ENCODE measurements around the gene LILRA6.
"Not testable (repeated sequence)": the region's sequence is repeated elsewhere in the genome, so short reads cannot be mapped to it uniquely, and the experiment has no call there.

The LILRA6 gene

DNA sequence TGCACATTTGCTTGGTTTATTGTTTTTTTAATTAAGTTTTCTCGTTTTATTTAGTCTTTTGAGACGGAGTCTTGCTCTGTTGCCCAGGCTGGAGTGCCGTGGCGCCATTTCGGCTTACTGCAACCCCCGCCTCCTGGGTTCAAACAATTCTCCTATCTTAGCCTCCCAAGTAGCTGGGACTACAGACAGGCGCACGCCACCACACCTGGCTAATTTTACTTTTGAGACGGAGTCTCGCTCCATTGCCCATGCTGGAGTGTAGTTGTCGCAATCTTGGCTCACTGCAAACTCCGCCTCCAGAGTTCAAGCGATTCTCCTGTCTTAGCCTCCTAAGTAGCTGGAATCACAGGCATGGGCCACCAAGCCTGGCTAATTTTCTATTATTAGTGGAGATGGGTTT, 40.6 kb downstream of the LILRA6 start:
- peak; percentile 28 for DNase-seq (ENCODE audit: low read depth)
- H3K4me3 ChIP-seq (ENCODE audit: low read depth, low read length), result peak overlapping the region; percentile 66
- TF ChIP-seq, protein P1, sequence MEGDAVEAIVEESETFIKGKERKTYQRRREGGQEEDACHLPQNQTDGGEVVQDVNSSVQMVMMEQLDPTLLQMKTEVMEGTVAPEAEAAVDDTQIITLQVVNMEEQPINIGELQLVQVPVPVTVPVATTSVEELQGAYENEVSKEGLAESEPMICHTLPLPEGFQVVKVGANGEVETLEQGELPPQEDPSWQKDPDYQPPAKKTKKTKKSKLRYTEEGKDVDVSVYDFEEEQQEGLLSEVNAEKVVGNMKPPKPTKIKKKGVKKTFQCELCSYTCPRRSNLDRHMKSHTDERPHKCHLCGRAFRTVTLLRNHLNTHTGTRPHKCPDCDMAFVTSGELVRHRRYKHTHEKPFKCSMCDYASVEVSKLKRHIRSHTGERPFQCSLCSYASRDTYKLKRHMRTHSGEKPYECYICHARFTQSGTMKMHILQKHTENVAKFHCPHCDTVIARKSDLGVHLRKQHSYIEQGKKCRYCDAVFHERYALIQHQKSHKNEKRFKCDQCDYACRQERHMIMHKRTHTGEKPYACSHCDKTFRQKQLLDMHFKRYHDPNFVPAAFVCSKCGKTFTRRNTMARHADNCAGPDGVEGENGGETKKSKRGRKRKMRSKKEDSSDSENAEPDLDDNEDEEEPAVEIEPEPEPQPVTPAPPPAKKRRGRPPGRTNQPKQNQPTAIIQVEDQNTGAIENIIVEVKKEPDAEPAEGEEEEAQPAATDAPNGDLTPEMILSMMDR (conservative IDR thresholded peaks at IDR 0.05; ENCODE audit: low read depth, low read length), result no peak

DNA sequence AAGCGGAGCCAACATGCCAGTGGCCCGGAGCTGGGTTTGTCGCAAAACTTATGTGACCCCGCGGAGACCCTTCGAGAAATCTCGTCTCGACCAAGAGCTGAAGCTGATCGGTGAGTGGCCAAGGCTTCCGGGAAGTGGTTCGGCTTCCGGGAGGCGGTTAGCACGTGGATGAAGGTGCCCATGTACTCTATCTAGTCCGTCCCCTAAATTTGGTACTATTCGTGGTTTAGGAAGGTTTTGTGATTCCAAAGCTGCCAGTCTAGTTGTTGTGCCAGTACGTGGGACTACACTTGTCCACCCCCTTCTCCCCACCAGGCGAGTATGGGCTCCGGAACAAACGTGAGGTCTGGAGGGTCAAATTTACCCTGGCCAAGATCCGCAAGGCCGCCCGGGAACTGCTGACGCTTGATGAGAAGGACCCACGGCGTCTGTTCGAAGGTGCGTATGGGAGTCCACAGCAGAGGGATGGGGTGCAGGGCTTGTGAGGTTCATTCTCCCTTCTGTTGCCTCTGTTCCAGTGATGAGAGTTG, 41.4 kb downstream of the LILRA6 start:
- peak; percentile 17 for DNase-seq (ENCODE audit: low read depth)
- H3K4me3 ChIP-seq (ENCODE audit: low read depth, low read length), result peak overlapping the region; percentile 66
- TF ChIP-seq, protein P1 (conservative IDR thresholded peaks at IDR 0.05; ENCODE audit: low read depth, low read length), result no peak

DNA sequence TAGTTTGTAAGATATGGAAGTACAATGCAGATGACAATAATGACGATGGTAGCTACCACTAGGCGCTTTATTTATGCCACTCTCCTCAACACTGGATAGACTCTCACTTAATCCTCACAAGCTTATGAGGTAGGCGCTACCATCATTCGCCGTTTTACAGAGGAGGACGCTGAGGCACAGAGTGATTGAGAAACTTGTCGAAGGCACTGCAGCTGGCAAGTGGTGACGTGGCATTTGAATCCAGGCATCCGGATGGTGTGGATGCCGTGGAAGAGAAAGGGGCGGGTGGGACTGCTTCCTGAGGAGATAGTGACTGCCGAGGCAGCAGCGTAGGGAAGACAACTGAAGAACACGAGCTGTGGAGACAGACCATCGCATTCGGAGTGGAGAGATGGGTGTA, 43.2 kb downstream of the LILRA6 start:
- no peak overlapping the region for H3K4me3 ChIP-seq (ENCODE audit: low read depth, low read length)
- TF ChIP-seq, protein P1 (conservative IDR thresholded peaks at IDR 0.05; ENCODE audit: low read depth, low read length), result no peak
- no peak for DNase-seq (ENCODE audit: low read depth)

DNA sequence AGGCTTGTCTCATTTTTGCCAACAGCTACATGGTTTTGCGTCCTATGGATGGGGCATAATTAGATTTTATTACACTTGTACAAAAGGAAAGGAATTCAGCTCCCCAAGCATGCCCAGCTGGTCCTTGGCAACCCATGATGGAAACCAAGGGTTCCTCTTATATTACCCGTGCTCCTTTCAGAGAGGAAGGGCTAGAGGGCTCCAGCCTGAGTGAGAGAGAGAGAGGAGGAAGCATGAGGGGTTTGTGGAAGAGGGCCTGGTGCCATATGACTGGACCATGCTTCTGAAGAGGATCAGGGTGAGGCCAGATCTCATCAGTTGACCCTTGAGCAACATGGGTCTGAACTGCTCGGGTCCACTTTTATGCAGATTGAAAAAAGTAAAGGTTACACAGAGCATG, 45.5 kb downstream of the LILRA6 start:
- DNase-seq (ENCODE audit: low read depth), result no peak
- H3K4me3 ChIP-seq (ENCODE audit: low read depth, low read length), result no peak overlapping the region
- TF ChIP-seq, protein P1 (conservative IDR thresholded peaks at IDR 0.05; ENCODE audit: low read depth, low read length), result no peak

DNA sequence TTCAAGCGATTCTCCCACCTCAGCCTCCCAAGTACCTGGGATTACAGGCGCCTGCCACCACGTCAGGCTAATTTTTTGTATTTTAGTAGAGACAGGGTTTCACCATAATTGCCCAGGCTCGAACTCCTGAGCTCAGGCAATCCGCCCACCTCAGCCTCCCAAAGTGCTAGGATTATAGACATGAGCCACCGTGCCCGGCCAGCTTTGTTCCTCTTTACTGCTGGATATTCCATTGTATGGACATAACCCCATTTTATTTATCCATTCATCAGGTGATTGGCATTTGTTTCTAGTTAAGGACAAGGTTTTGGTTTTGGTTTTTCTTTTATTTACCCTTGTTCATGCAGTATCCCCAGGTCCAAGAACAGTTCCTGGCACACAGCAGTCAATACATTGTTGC, 46.1 kb downstream of the LILRA6 start:
- TF ChIP-seq, protein P1 (conservative IDR thresholded peaks at IDR 0.05; ENCODE audit: low read depth, low read length), result no peak
- H3K4me3 ChIP-seq (ENCODE audit: low read depth, low read length), result no peak overlapping the region
- no peak for DNase-seq (ENCODE audit: low read depth)

DNA sequence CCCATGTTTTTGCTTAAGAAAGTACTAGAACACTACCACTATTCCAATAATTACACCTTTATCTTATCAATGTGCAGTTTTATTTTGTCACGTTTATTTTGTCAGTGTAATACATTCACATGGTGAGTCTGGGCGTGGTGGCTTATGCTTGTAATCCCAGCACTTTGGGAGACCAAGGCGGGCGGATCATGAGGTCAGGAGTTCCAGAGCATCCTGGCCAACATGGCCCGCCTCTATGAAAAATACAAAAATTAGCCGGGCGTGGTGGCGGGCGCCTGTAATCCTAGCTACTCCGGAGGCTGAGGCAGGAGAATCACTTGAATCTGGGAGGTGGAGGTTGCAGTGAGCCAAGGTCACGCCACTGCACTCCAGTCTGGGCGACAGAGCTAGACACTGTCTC, 48.1 kb downstream of the LILRA6 start:
- not testable (repeated sequence) for H3K4me3 ChIP-seq (ENCODE audit: low read depth, low read length); DNase-seq (ENCODE audit: low read depth)

DNA sequence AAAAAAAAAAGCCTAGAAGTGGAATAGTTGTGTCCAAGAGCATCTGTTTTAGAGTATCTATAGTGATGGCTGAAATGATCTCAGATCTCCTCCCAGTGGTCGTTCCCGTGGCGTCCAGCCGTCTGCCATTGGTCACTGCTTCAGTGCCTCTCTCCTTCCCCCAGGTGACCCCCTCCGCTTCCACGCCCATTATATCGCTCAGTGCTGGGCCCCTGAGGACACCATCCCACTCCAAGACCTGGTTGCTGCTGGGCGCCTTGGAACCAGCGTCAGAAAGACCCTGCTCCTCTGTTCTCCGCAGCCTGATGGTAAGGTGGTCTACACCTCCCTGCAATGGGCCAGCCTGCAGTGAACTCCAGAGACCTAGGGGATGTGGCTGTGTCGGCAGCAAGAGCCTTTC, 49.6 kb downstream of the LILRA6 start:
- no peak overlapping the region for H3K4me3 ChIP-seq (ENCODE audit: low read depth, low read length)
- TF ChIP-seq, protein P1 (conservative IDR thresholded peaks at IDR 0.05; ENCODE audit: low read depth, low read length), result no peak
- no peak for DNase-seq (ENCODE audit: low read depth)
